ENCODE data around the gene IFNG. TPM values are rescaled to one million over a fixed set of nuclear protein-coding genes. Genes with fewer than 3 reads are reported as not detected.

The IFNG gene
- total RNA-seq, 3 donors from 2014 or later, result not detected

GRCh38 chr12:68139941-68140340, 19.6 kb downstream of the IFNG start:
- H3K9me3 ChIP-seq, result no peaks in the 10 kb centered on the region
- no peaks in the 10 kb centered on the region for H3K4me1 ChIP-seq
- H3K36me3 ChIP-seq, result no peaks in the 10 kb centered on the region
- TF ChIP-seq POLR2AphosphoS5 (IDR thresholded peaks at IDR 0.05), result no peak
- no peak for TF ChIP-seq POLR2A (IDR thresholded peaks at IDR 0.05)
- TF ChIP-seq, protein P1, sequence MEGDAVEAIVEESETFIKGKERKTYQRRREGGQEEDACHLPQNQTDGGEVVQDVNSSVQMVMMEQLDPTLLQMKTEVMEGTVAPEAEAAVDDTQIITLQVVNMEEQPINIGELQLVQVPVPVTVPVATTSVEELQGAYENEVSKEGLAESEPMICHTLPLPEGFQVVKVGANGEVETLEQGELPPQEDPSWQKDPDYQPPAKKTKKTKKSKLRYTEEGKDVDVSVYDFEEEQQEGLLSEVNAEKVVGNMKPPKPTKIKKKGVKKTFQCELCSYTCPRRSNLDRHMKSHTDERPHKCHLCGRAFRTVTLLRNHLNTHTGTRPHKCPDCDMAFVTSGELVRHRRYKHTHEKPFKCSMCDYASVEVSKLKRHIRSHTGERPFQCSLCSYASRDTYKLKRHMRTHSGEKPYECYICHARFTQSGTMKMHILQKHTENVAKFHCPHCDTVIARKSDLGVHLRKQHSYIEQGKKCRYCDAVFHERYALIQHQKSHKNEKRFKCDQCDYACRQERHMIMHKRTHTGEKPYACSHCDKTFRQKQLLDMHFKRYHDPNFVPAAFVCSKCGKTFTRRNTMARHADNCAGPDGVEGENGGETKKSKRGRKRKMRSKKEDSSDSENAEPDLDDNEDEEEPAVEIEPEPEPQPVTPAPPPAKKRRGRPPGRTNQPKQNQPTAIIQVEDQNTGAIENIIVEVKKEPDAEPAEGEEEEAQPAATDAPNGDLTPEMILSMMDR (IDR thresholded peaks at IDR 0.05), result no peak
- no peak for DNase-seq (ENCODE audit: low spot score in 2 of 2)
- H3K4me3 ChIP-seq, result no peak overlapping the region
- intact Hi-C loops (cut with DNase I; ENCODE audit: low total_unique reads), result no loop called here
- H3K27ac ChIP-seq, result no peak overlapping the region
- no peaks in the 10 kb centered on the region for H3K27me3 ChIP-seq

- no peaks in the 10 kb centered on the region for H3K36me3 ChIP-seq
- DNase-seq (ENCODE audit: low spot score in 2 of 2), result no peak
- peaks cover 0 to 3% of the 10 kb centered on the region in 2 donors for H3K9me3 ChIP-seq
- H3K27me3 ChIP-seq, result no peaks in the 10 kb centered on the region
- TF ChIP-seq, protein P1 (IDR thresholded peaks at IDR 0.05), result no peak
- TF ChIP-seq POLR2A (IDR thresholded peaks at IDR 0.05) (no peak), POLR2AphosphoS5 (IDR thresholded peaks at IDR 0.05) (no peak)
- intact Hi-C loops (cut with DNase I; ENCODE audit: low total_unique reads), result no loop called here
- H3K27ac ChIP-seq, result no peak overlapping the region
- H3K4me3 ChIP-seq, result no peak overlapping the region
- no peaks in the 10 kb centered on the region for H3K4me1 ChIP-seq
Measured at GRCh38 chr12:68139001-68139400, 20.5 kb downstream of the IFNG start.

DNA sequence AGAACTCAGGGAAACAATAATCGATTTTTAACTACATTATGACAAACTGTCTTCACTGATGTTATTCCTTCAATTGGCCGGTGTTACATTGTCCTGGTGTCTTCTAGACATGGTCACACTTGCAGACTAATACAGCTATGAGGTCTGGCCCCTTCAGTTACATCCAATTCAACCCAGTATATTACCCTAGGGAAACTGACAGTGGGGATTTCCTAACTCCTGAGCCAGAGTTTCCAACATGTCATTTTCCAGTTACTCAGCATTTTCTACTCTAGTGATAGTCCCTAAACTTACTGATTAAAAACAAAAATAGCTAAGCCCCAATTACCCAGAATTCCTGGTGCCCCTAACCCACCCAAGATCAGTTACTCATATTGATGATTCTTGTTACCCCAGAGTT, 21.1 kb downstream of the IFNG start:
- Histone ChIP-seq H3K36me3 (no peaks in the 10 kb centered on the region), H3K4me3 (no peak overlapping the region), H3K27ac (no peak overlapping the region), H3K4me1 (no peaks in the 10 kb centered on the region), H3K9me3 (peaks cover 0 to 5% of the 10 kb centered on the region in 2 donors), H3K27me3 (no peaks in the 10 kb centered on the region)
- TF ChIP-seq POLR2AphosphoS5 (IDR thresholded peaks at IDR 0.05), result no peak
- TF ChIP-seq POLR2A (IDR thresholded peaks at IDR 0.05), result no peak
- TF ChIP-seq, protein P1 (IDR thresholded peaks at IDR 0.05), result no peak
- no peak for DNase-seq (ENCODE audit: low spot score in 2 of 2)
- intact Hi-C loops (cut with DNase I; ENCODE audit: low total_unique reads), result no loop called here

GRCh38 chr12:68137335-68137830, 22.2 kb downstream of the IFNG start:
- no peaks in the 10 kb centered on the region for H3K36me3 ChIP-seq
- intact Hi-C loops (cut with DNase I; ENCODE audit: low total_unique reads), result no loop called here

GRCh38 chr12:68135520-68135919, 24.0 kb downstream of the IFNG start:
- no peak for DNase-seq (ENCODE audit: low spot score in 2 of 2)
- Histone ChIP-seq H3K9me3 (peaks cover 7 to 25% of the 10 kb centered on the region in 2 donors), H3K36me3 (no peaks in the 10 kb centered on the region), H3K27ac (no peak overlapping the region), H3K4me3 (no peak overlapping the region), H3K4me1 (no peaks in the 10 kb centered on the region), H3K27me3 (no peaks in the 10 kb centered on the region)
- TF ChIP-seq, protein P1 (IDR thresholded peaks at IDR 0.05), result no peak
- TF ChIP-seq POLR2A (IDR thresholded peaks at IDR 0.05), result no peak
- TF ChIP-seq POLR2AphosphoS5 (IDR thresholded peaks at IDR 0.05), result no peak
- intact Hi-C loops (cut with DNase I; ENCODE audit: low total_unique reads), result no loop called here

More at GRCh38 chr12:68137335-68137830, 22.2 kb downstream of the IFNG start:
- Histone ChIP-seq H3K4me3 (no peak overlapping the region), H3K27ac (no peak overlapping the region), H3K9me3 (peaks cover 2 to 8% of the 10 kb centered on the region in 2 donors), H3K27me3 (no peaks in the 10 kb centered on the region), H3K4me1 (no peaks in the 10 kb centered on the region)
- TF ChIP-seq, protein P1 (IDR thresholded peaks at IDR 0.05), result no peak
- no peak for TF ChIP-seq POLR2A (IDR thresholded peaks at IDR 0.05)
- TF ChIP-seq POLR2AphosphoS5 (IDR thresholded peaks at IDR 0.05), result no peak
- DNase-seq (ENCODE audit: low spot score in 2 of 2), result no peak

Measured in breast epithelium (tissue), 4 donors.